CD14-positive monocyte (primary cell): ENCODE results near the gene ZBTB5. TPM values are rescaled to one million over a fixed set of nuclear protein-coding genes. Genes with fewer than 3 reads are reported as not detected.

Experiments
- DNase-seq, 3 donors: peaks; one replicate each; pipeline ENCODE4 v3.0.0-alpha.2; 2011 to 2022
- H2AFZ ChIP-seq: 2 replicates; pipeline ENCODE4 v1.6.0; 2012; ENCODE audit warnings: mild to moderate bottlenecking, low read depth, low read length, inconsistent platforms; ENCODE audit not compliant: insufficient read depth, poor library complexity, severe bottlenecking
- H3K27ac ChIP-seq, 2 donors: 1 replicate in 1 of 2; 2 replicates in 1 of 2; pipeline ENCODE4 v1.5.1; 2012 to 2013; ENCODE audit warnings: low read length in 2 of 2, control low read depth in 1 of 2, inconsistent platforms in 1 of 2, low read depth in 1 of 2, mild to moderate bottlenecking in 1 of 2
- H3K27me3 ChIP-seq, 2 donors: one replicate each; pipeline versions ENCODE4 v1.6.0 to v1.6.1; 2011 to 2013; ENCODE audit warnings: low read length in 2 of 2; ENCODE audit not compliant: control insufficient read depth in 2 of 2, insufficient read depth in 2 of 2
- H3K36me3 ChIP-seq, 2 donors: replicated peaks in 1 of 2; 1 replicate in 1 of 2; 2 replicates in 1 of 2; pipeline versions ENCODE4 v1.5.1 to v1.6.1; 2012 to 2013; ENCODE audit warnings: low read length in 2 of 2, control low read depth in 1 of 2, inconsistent platforms in 1 of 2, mild to moderate bottlenecking in 1 of 2; ENCODE audit not compliant: insufficient read depth in 2 of 2, control insufficient read depth in 1 of 2
- H3K4me1 ChIP-seq, 2 donors: 1 replicate in 1 of 2; 2 replicates in 1 of 2; pipeline versions ENCODE4 v1.5.1 to v1.6.1; 2012 to 2013; ENCODE audit warnings: low read length in 2 of 2, control low read depth in 1 of 2, inconsistent platforms in 1 of 2, mild to moderate bottlenecking in 1 of 2, moderate library complexity in 1 of 2; ENCODE audit not compliant: insufficient read depth in 2 of 2, control insufficient read depth in 1 of 2
- H3K4me2 ChIP-seq: replicated peaks from 2 replicates; pipeline ENCODE3; 2012; ENCODE audit warnings: low read length, moderate library complexity, mild to moderate bottlenecking; ENCODE audit not compliant: poor library complexity, severe bottlenecking; ENCODE audit errors: extremely low read depth
- H3K4me3 ChIP-seq, 3 experiments: fragments of 200-600 bp in 1 of 3; sonication (generic) in 1 of 3; replicated peaks in 1 of 3; 1 replicate in 2 of 3; 2 replicates in 1 of 3; pipeline ENCODE4 v1.5.1; 2011 to 2013; ENCODE audit warnings: low read length in 3 of 3, mild to moderate bottlenecking in 3 of 3, control low read depth in 2 of 3, low read depth in 2 of 3, inconsistent platforms in 1 of 3, moderate library complexity in 1 of 3
- H3K79me2 ChIP-seq: 2 replicates; pipeline ENCODE4 v1.6.0; 2012; ENCODE audit warnings: mild to moderate bottlenecking, control low read depth, inconsistent platforms, low read length, moderate library complexity; ENCODE audit not compliant: insufficient read depth
- H3K9ac ChIP-seq: 2 replicates; pipeline ENCODE4 v1.6.0; 2017; ENCODE audit warnings: low read length, mild to moderate bottlenecking; ENCODE audit not compliant: insufficient read depth, poor library complexity, severe bottlenecking
- H3K9me3 ChIP-seq, 2 donors: replicated peaks in 1 of 2; 1 replicate in 1 of 2; 2 replicates in 1 of 2; pipeline versions ENCODE4 v1.5.1 to v1.6.1; 2012 to 2013; ENCODE audit warnings: low read length in 2 of 2, control low read depth in 1 of 2; ENCODE audit not compliant: control insufficient read depth in 1 of 2, insufficient read depth in 1 of 2
- H4K20me1 ChIP-seq: 2 replicates; pipeline ENCODE4 v1.6.0; 2012; ENCODE audit warnings: mild to moderate bottlenecking, low read length, control low read depth, moderate library complexity; ENCODE audit not compliant: insufficient read depth
- H3K27ac Mint-ChIP-seq, 7 donors: one replicate each; pipeline ENCODE4 v1.8.0; 2020; ENCODE audit warnings: mild to moderate bottlenecking in 7 of 7, mixed read lengths in 7 of 7, moderate library complexity in 6 of 7, inconsistent platforms in 2 of 7
- H3K27me3 Mint-ChIP-seq, 3 donors: one replicate each; pipeline ENCODE4 v1.8.0; 2021 to 2022; ENCODE audit warnings: low read depth in 3 of 3, mild to moderate bottlenecking in 3 of 3, mixed read lengths in 3 of 3, moderate library complexity in 3 of 3, inconsistent platforms in 1 of 3
- H3K36me3 Mint-ChIP-seq, 2 donors: one replicate each; pipeline ENCODE4 v1.8.0; 2020; ENCODE audit warnings: mixed read lengths in 2 of 2, inconsistent platforms in 1 of 2, mild to moderate bottlenecking in 1 of 2
- H3K4me1 Mint-ChIP-seq: one replicate; pipeline ENCODE4 v1.8.0; 2020; ENCODE audit warnings: mild to moderate bottlenecking, mixed read lengths
- H3K4me3 Mint-ChIP-seq, 2 donors: one replicate each; pipeline ENCODE4 v1.8.0; 2020; ENCODE audit warnings: mild to moderate bottlenecking in 2 of 2, mixed read lengths in 2 of 2, moderate library complexity in 1 of 2
- H3K9me3 Mint-ChIP-seq, 7 donors: one replicate each; pipeline ENCODE4 v1.8.0; 2020 to 2022; ENCODE audit warnings: mixed read lengths in 7 of 7, mild to moderate bottlenecking in 6 of 7, moderate library complexity in 6 of 7, inconsistent platforms in 2 of 7
- WGBS: methylation state at CpG from one replicate; pipeline ENCODE4 v1.1.5; 2013; ENCODE audit warnings: missing lambda C conversion rate; ENCODE audit not compliant: insufficient coverage; 5-methylcytosine and 5-hydroxymethylcytosine counted together
- intact Hi-C, 2 donors: fragments of 100-400 bp; cut with micrococcal nuclease; formaldehyde crosslinking; loops; one replicate each; pipeline versions ENCODE4 v1.15.0 to v1.15.1; 2023
- polyA plus RNA-seq, 3 donors: library from polyadenylated mRNA; depleted of rRNA in 1 of 3; unstranded in 2 of 3; stranded (reverse) in 1 of 3; fragments of 300-500 nt in 2 of 3; fragments of >200 nt in 1 of 3; fragmentation: Illumina TruSeq in 2 of 3; gene quantifications; 1 replicate in 2 of 3; 2 replicates in 1 of 3; pipeline ENCODE4 v1.2.3, GENCODE V29; 2012 to 2021
- TF ChIP-seq, protein P1 (sequence below): fragments of 200-600 bp; IDR thresholded peaks from one replicate; pipeline ENCODE4 v1.8.0; 2022; ENCODE audit warnings: antibody characterized with exemption, mild to moderate bottlenecking

ZBTB5 gene
- polyA plus RNA-seq, 3 donors: 0.58 to 6.4 (median 1.4) TPM

DNA sequence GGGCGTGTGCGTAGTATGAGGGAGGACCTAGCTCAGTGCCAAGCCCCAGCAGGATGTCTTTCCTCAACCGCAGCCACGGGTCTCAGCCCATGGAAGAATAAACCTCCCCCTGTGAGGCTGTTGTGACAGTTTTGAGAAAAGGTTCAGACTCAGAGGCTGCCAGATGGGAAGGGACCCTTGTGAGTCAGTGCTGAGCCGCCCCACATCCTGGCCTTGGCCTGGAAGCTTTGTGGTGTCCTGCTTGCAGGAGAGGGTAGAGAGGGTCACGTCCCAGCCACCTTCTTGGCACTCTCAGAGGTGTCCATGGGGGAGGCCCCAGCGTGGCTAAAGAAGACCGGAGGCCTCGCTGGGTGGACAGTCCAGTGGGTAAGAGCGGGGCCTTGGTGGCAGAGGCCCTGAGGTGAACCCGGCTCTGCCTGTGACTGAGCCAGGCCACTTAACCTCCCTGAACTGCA is 39.9 kb downstream of the ZBTB5 start:
- H3K9me3 ChIP-seq: no peaks in the 10 kb centered on the region
- H3K4me3 Mint-ChIP-seq: no peak overlapping the region
- no peaks in the 10 kb centered on the region for H4K20me1 ChIP-seq
- H3K4me1 Mint-ChIP-seq: peaks cover 19% of the 10 kb centered on the region
- peak overlapping the region in 1 of 2 donors; percentile 31 for H3K27ac ChIP-seq
- no peaks in the 10 kb centered on the region for H3K9me3 Mint-ChIP-seq
- no peaks in the 10 kb centered on the region for H3K27me3 ChIP-seq
- peaks cover 39 to 46% of the 10 kb centered on the region in 2 donors for H3K36me3 Mint-ChIP-seq
- H3K79me2 ChIP-seq: peaks cover 26% of the 10 kb centered on the region
- intact Hi-C loops: no loop called here
- H3K4me1 ChIP-seq: peaks cover 19 to 20% of the 10 kb centered on the region in 2 donors
- H3K27me3 Mint-ChIP-seq: peaks cover 0 to 2% (median 2%) of the 10 kb centered on the region in 3 donors
- no peak overlapping the region for H2AFZ ChIP-seq
- peak overlapping the region in 2 of 7 donors; percentile 2 to 19 for H3K27ac Mint-ChIP-seq
- H3K9ac ChIP-seq: no peak overlapping the region
- TF ChIP-seq, protein P1, sequence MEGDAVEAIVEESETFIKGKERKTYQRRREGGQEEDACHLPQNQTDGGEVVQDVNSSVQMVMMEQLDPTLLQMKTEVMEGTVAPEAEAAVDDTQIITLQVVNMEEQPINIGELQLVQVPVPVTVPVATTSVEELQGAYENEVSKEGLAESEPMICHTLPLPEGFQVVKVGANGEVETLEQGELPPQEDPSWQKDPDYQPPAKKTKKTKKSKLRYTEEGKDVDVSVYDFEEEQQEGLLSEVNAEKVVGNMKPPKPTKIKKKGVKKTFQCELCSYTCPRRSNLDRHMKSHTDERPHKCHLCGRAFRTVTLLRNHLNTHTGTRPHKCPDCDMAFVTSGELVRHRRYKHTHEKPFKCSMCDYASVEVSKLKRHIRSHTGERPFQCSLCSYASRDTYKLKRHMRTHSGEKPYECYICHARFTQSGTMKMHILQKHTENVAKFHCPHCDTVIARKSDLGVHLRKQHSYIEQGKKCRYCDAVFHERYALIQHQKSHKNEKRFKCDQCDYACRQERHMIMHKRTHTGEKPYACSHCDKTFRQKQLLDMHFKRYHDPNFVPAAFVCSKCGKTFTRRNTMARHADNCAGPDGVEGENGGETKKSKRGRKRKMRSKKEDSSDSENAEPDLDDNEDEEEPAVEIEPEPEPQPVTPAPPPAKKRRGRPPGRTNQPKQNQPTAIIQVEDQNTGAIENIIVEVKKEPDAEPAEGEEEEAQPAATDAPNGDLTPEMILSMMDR: no peak
- no peak overlapping the region for H3K4me3 ChIP-seq
- H3K36me3 ChIP-seq: peaks cover 39 to 51% of the 10 kb centered on the region in 2 donors
- no peak for DNase-seq
- H3K4me2 ChIP-seq: no peak overlapping the region
- WGBS: 88% methylated on average over 9 of the region's 11 CpGs

DNA sequence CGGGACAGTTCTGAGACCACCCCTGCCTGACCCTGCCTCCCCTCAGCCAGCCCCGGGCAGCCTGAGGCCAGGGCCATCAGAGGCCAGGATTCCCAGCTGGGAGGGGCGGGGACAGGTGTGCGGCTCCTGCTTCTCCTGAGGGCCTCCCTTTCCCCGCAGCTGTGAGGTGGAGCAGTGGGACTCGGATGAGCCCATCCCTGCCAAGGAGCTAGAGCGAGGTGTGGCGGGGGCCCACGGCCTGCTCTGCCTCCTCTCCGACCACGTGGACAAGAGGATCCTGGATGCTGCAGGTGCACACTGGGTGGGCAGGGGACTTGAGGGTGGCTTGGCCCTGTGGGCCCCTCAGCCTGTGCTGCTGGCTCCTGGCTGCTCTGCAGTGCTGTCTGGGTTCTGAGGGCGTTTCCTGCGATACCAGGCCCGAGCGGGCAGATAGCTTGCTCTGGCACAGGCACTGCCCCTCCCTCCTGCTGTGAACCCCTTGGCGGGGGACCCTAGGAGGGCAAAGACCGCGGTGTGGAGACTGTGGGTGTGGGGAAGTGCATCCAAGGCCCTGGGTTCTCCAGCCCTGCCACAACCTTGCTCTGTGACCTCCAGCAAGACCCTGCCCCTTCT is 40.5 kb downstream of the ZBTB5 start:
- H3K9me3 Mint-ChIP-seq: no peaks in the 10 kb centered on the region
- no peak overlapping the region for H3K4me3 Mint-ChIP-seq
- H3K9me3 ChIP-seq: no peaks in the 10 kb centered on the region
- H3K4me1 ChIP-seq: peaks cover 19 to 20% of the 10 kb centered on the region in 2 donors
- H3K36me3 Mint-ChIP-seq: peaks cover 35 to 41% of the 10 kb centered on the region in 2 donors
- intact Hi-C loops: loop anchor here in 1 of 2 donors (5.0 kb wide), 2 partner anchors 43 to 163 kb away; partner anchors contain the start of gene ZBTB5
- H3K27ac Mint-ChIP-seq: peak overlapping the region in 1 of 7 donors; percentile 52
- TF ChIP-seq, protein P1: no peak
- no peak overlapping the region for H3K4me3 ChIP-seq
- DNase-seq: no peak
- H3K9ac ChIP-seq: peak overlapping the region; percentile 21
- WGBS: 98% methylated on average over 15 of the region's 18 CpGs
- H3K27me3 ChIP-seq: no peaks in the 10 kb centered on the region
- no peak overlapping the region for H3K4me2 ChIP-seq
- peaks cover 19% of the 10 kb centered on the region for H3K4me1 Mint-ChIP-seq
- H3K27me3 Mint-ChIP-seq: peaks cover 0 to 4% (median 2%) of the 10 kb centered on the region in 3 donors
- no peaks in the 10 kb centered on the region for H4K20me1 ChIP-seq
- H3K27ac ChIP-seq: peak overlapping the region in 1 of 2 donors; percentile 31
- peaks cover 36 to 46% of the 10 kb centered on the region in 2 donors for H3K36me3 ChIP-seq
- no peak overlapping the region for H2AFZ ChIP-seq
- H3K79me2 ChIP-seq: peaks cover 26% of the 10 kb centered on the region
